H1 (cell line): ENCODE measurements around the gene ZBTB26. TPM values are rescaled to one million over a fixed set of nuclear protein-coding genes. Genes with fewer than 3 reads are reported as not detected.

Experiments
- MAFK ChIP-seq: IDR thresholded peaks from 2 replicates; pipeline ENCODE4 v1.6.1; 2012; ENCODE audit warnings: low read depth, mild to moderate bottlenecking, improper control_type of control experiment, low read length
- RFX5 ChIP-seq: IDR thresholded peaks from 2 replicates; pipeline ENCODE4 v1.6.1; 2011; ENCODE audit warnings: low read depth, low read length, improper control_type of control experiment, borderline replicate concordance
- RXRA ChIP-seq: IDR thresholded peaks from 2 replicates; pipeline ENCODE4 v1.6.1; 2011; ENCODE audit warnings: low read depth, mild to moderate bottlenecking, low read length, moderate library complexity; ENCODE audit not compliant: insufficient read depth
- polyA plus RNA-seq, 7 experiments: library from polyadenylated mRNA; depleted of rRNA in 3 of 7; stranded (reverse) in 5 of 7; unstranded in 2 of 7; fragments of >200 nt in 5 of 7; fragments of 200-250 nt in 2 of 7; gene quantifications; 1 replicate in 5 of 7; 2 replicates in 1 of 7; 4 replicates in 1 of 7; pipeline versions ENCODE4 v1.2.1 to v1.2.3, GENCODE V29; 2011 to 2013; ENCODE audit warnings: missing spikeins in 2 of 7, mixed read lengths in 2 of 7
- total RNA-seq: library from RNA; stranded (reverse); fragmentation: NEBNext Ultra II Directional; extraction: Animal tissue kit (Norgen Biotek cat#: 25700); gene quantifications from 2 replicates; pipeline ENCODE4 v1.2.1, GENCODE V29; 2021

ZBTB26 gene
- total and polyA plus RNA-seq, 2 of the 8 experiments (the other 6 are each of a cell fraction or from before 2014, with no cell fraction given) = 5.7 to 7.4 TPM

- TF ChIP-seq RFX5 (no peak), MAFK (no peak), RXRA (no peak)
- TF ChIP-seq, all 59 proteins: peak for 0
Observed at GRCh38 chr9:122922713-122923112, 8.6 kb downstream of the ZBTB26 start (continued).
